Subcutaneous adipose tissue (tissue), 4 donors: ENCODE measurements around the gene ATP2A3. TPM values are rescaled to one million over a fixed set of nuclear protein-coding genes. Genes with fewer than 3 reads are reported as not detected.

ENCODE experiments used
- CTCF ChIP-seq: fragments of 450-650 bp; IDR thresholded peaks from one replicate; pipeline ENCODE4 v1.5.1; 2016; ENCODE audit warnings: low read depth, mild to moderate bottlenecking, control low read depth, antibody characterized with exemption, moderate library complexity
- total RNA-seq, 4 donors: library from RNA; depleted of rRNA; stranded (reverse); fragments of >200 nt; gene quantifications; one replicate each; pipeline ENCODE4 v1.1.0, GENCODE V29; 2016

Gene ATP2A3
- total RNA-seq, 4 donors from 2014 or later = 2.3 to 7.5 (median 3.3) TPM

GRCh38 chr17:3976675-3977171, 12.5 kb upstream of the ATP2A3 start:
- no peak for TF ChIP-seq CTCF

GRCh38 chr17:3974980-3975379, 10.7 kb upstream of the ATP2A3 start:
- TF ChIP-seq CTCF = no peak

- TF ChIP-seq CTCF = no peak
Observed at GRCh38 chr17:3974138-3974687, 10.0 kb upstream of the ATP2A3 start.

- TF ChIP-seq CTCF = no peak
Observed at GRCh38 chr17:3973495-3974137, 9.4 kb upstream of the ATP2A3 start.

GRCh38 chr17:3972931-3973330, 8.7 kb upstream of the ATP2A3 start:
- TF ChIP-seq CTCF = no peak

GRCh38 chr17:3972281-3972731, 8.1 kb upstream of the ATP2A3 start:
- no peak for TF ChIP-seq CTCF

- TF ChIP-seq CTCF = no peak
Observed at GRCh38 chr17:3970668-3971067, 6.4 kb upstream of the ATP2A3 start.
